Measurements from ENCODE around the gene CNN1. TPM values are rescaled to one million over a fixed set of nuclear protein-coding genes. Genes with fewer than 3 reads are reported as not detected.

Gene CNN1
- total and polyA plus RNA-seq, 9 of the 15 experiments (the other 6 are each of a cell fraction or from before 2014, with no cell fraction given) = 0.23 to 10.6 (median 5.2) TPM

- TF ChIP-seq PTBP1 (IDR thresholded peaks at IDR 0.05; ENCODE audit: low read depth, low read length) = no peak
These were observed 55.4 kb downstream of the CNN1 start (continued) for GRCh38 chr19:11594084-11594483.

GRCh38 chr19:11596156-11596555 is 57.5 kb downstream of the CNN1 start:
- WGBS (ENCODE audit: insufficient coverage, low coverage, missing lambda C conversion rate) = over 99% methylated on average over 9 of the region's 10 CpGs
- TSS peak; percentile 89 for BruUV-seq (replicated peaks)
- Histone ChIP-seq H3K4me1 (replicated peaks in 1 of 2; ENCODE audit: control insufficient read depth in 2 of 2, insufficient read depth in 2 of 2, low read length in 2 of 2) (peaks cover 7 to 15% of the 10 kb centered on the region in 2 experiments), H2AFZ (ENCODE audit: low read depth, low read length) (0 out of 2 replicates have a peak overlapping the region, but pooled peaks have one; percentile 83), H3K27ac (ENCODE audit: extremely low read depth, low read depth, low read length) (peak overlapping the region; percentile 54; the same call in 2 of the 3 replicates), H3K36me3 (ENCODE audit: control insufficient read depth, insufficient read depth, low read length) (peaks cover 18% of the 10 kb centered on the region), H3K4me2 (ENCODE audit: insufficient read depth, low read length) (no peak overlapping the region), H3K4me3 (no peak overlapping the region), H3K27me3 (ENCODE audit: control insufficient read depth in 2 of 2, insufficient read depth in 2 of 2, low read length in 2 of 2) (no peaks in the 10 kb centered on the region), H4K20me1 (replicated peaks; ENCODE audit: control insufficient read depth, insufficient read depth, low read length) (no peaks in the 10 kb centered on the region), H3K9ac (ENCODE audit: insufficient read depth in 1 of 2, low read depth in 2 of 2, low read length in 2 of 2) (no peak overlapping the region; a peak in 1 of 4 replicates), H3K9me1 (ENCODE audit: control insufficient read depth, insufficient read depth, low read length) (no peaks in the 10 kb centered on the region), H3K9me3 (replicated peaks; ENCODE audit: control insufficient read depth, insufficient read depth, low read depth, low read length) (peaks cover 2% of the 10 kb centered on the region; the same call in 1 of the 2 replicates), H3K79me2 (ENCODE audit: control insufficient read depth, insufficient read depth, low read length) (peaks cover 38% of the 10 kb centered on the region)
- TF ChIP-seq ZZZ3 (IDR thresholded peaks at IDR 0.05) = no peak
- no peak for TF ChIP-seq PRDM10 (IDR thresholded peaks at IDR 0.05; ENCODE audit: partially characterized antibody)
- no peak for TF ChIP-seq TEAD4 (IDR thresholded peaks at IDR 0.05; ENCODE audit: low read length)
- 0 out of 2 replicates have a peak, but pooled peaks have one; percentile 50 for TF ChIP-seq TEAD4 (CRISPR knock-in tag; IDR thresholded peaks at IDR 0.05; ENCODE audit: borderline replicate concordance)
- no peak for TF ChIP-seq HCFC1 (IDR thresholded peaks at IDR 0.05; ENCODE audit: low read depth, low read length)
- 0 out of 2 replicates have a peak, but pooled peaks have one; percentile 20 for TF ChIP-seq CEBPG (CRISPR knock-in tag; IDR thresholded peaks at IDR 0.05)
- no peak for TF ChIP-seq CEBPG (tag; conservative IDR thresholded peaks at IDR 0.05 in 1 of 2, IDR thresholded peaks at IDR 0.05 in 1 of 2)
- no peak for TF ChIP-seq ZNF3 (CRISPR knock-in tag; IDR thresholded peaks at IDR 0.05)
- TF ChIP-seq RAD21 (CRISPR knock-in tag; conservative IDR thresholded peaks at IDR 0.05 in 1 of 2, IDR thresholded peaks at IDR 0.05 in 1 of 2) = no peak
- intact Hi-C loops (cut with micrococcal nuclease) = no loop called here
- CTCF ChIA-PET (ENCODE audit: low intra/inter-chr PET ratio) = no interaction called here
- FAIRE-seq (no peak), ATAC-seq (no peak), DNase-seq (ENCODE audit: extremely low read depth in 1 of 4, low spot score in 3 of 4) (no peak)
- POLR2A ChIA-PET = interaction anchor here (0.7 kb wide), 1 partner anchor 98 kb away, joined by 3 read pairs; no protein-coding TSS in a partner anchor
- in situ Hi-C loops (cut with MboI) = no loop called here
